HL-60 (cell line): ENCODE data around the gene ERLEC1.
A peak's percentile ranks its signal among the peaks of the same experiment; 100 is the strongest.

Experiments
- DNase-seq, 2 experiments: peaks; one replicate each; pipeline ENCODE4 v3.0.0-alpha.2; 2010 to 2020; ENCODE audit warnings: low read depth in 1 of 2, low spot score in 1 of 2
- H3K27ac ChIP-seq: fragments of 250-450 bp; sonication (Bioruptor Pico); replicated peaks from 2 replicates; pipeline ENCODE4 v1.5.1; 2020; ENCODE audit warnings: mild to moderate bottlenecking, moderate library complexity
- H3K27me3 ChIP-seq: fragments of 250-450 bp; sonication (Bioruptor Pico); 2 replicates; pipeline ENCODE4 v1.5.1; 2021; ENCODE audit warnings: mild to moderate bottlenecking, moderate library complexity; ENCODE audit not compliant: insufficient read depth, poor library complexity, severe bottlenecking
- H3K4me3 ChIP-seq: replicated peaks from 2 replicates; pipeline ENCODE4 v1.5.1; 2011; ENCODE audit warnings: mild to moderate bottlenecking, control low read depth, low read length; ENCODE audit not compliant: insufficient read depth
- GABPA ChIP-seq: IDR thresholded peaks from 2 replicates; pipeline ENCODE4 v1.6.1; 2012; ENCODE audit warnings: low read depth
- POLR2AphosphoS5 ChIP-seq: IDR thresholded peaks from 2 replicates; pipeline ENCODE4 v1.6.1; 2012; ENCODE audit warnings: low read depth
- SPI1 ChIP-seq: IDR thresholded peaks from 2 replicates; pipeline ENCODE4 v1.6.1; 2012; ENCODE audit warnings: low read depth, mild to moderate bottlenecking, borderline replicate concordance
- long read RNA-seq: library from polyadenylated mRNA; unstranded; transcript quantifications from one replicate; pipeline ENCODE4 v2.0.0, GENCODE V29; 2020
- TF ChIP-seq, protein P1 (sequence below): IDR thresholded peaks from 2 replicates; pipeline ENCODE4 v1.6.1; 2012; ENCODE audit warnings: low read depth; ENCODE audit not compliant: insufficient replicate concordance
- TF ChIP-seq, protein P2 (sequence below): IDR thresholded peaks from one replicate; pipeline ENCODE4 v1.5.1; 2011; ENCODE audit warnings: low read length, control low read depth, inconsistent platforms; ENCODE audit not compliant: insufficient read depth

ERLEC1 gene, protein sequence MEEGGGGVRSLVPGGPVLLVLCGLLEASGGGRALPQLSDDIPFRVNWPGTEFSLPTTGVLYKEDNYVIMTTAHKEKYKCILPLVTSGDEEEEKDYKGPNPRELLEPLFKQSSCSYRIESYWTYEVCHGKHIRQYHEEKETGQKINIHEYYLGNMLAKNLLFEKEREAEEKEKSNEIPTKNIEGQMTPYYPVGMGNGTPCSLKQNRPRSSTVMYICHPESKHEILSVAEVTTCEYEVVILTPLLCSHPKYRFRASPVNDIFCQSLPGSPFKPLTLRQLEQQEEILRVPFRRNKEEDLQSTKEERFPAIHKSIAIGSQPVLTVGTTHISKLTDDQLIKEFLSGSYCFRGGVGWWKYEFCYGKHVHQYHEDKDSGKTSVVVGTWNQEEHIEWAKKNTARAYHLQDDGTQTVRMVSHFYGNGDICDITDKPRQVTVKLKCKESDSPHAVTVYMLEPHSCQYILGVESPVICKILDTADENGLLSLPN
- long read RNA-seq, transcript ERLEC1-201 (14 exons, 2,433 nt): major isoform, 240 of 293 reads
- long read RNA-seq, transcript ERLEC1-202 (13 exons, 2,271 nt): minor isoform, 26 of 293 reads
- long read RNA-seq, partial matches to known transcripts: 12 of 293 reads
- long read RNA-seq, other reads (novel, unspliced or antisense): 15 of 293 reads

DNA sequence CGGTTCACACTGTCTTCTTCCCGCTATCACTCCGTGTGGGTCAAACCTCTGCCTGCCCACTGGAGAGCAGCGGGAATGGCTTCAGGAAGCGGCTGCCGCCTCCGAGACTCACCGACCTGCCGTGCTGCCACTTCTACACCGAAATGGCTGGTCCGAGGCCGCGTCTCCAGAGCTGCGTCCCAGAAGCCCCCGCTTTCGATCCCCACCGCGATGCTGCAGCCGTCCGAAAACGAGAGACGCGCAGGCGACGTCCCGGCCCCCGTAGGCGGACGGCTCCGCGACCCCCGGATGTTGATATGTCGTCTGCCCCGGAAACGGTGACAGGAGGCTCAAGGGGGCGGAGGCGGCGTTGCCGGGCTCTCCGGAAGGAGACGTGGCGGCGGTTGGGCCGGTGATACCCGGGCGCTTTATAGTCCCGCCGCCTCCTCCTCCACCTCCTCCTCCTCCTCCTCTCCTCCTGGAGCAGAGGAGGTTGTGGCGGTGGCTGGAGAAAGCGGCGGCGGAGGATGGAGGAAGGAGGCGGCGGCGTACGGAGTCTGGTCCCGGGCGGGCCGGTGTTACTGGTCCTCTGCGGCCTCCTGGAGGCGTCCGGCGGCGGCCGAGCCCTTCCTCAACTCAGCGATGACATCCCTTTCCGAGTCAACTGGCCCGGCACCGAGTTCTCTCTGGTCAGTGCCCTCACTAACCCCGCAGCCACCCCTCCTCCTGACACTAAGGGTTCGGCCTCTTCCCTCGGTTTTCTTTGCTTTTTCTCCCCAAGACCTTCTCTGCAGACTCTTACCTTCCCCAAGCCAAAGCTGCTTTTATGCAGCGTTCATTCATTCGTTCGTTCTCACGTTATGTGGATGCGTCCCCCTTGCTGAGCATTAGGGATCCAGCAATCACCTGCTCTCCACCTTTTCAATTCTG, at the start of gene ERLEC1, which contains the start of gene ASB3:
ERLEC1 (plus strand) TSS at position 340 of the 909 bp plus-strand sequence; CDS start at position 507, 167 bp downstream.
ASB3 (minus strand) TSS at position 249 of the 909 bp plus-strand sequence. CDS start 21,381 bp downstream, outside the sequence.
- H3K27me3 ChIP-seq: no peaks in the 10 kb centered on the region
- peak; percentile 93 for TF ChIP-seq GABPA
- peak; percentile 75 for TF ChIP-seq POLR2AphosphoS5
- TF ChIP-seq SPI1: no peak
- TF ChIP-seq, protein P1, sequence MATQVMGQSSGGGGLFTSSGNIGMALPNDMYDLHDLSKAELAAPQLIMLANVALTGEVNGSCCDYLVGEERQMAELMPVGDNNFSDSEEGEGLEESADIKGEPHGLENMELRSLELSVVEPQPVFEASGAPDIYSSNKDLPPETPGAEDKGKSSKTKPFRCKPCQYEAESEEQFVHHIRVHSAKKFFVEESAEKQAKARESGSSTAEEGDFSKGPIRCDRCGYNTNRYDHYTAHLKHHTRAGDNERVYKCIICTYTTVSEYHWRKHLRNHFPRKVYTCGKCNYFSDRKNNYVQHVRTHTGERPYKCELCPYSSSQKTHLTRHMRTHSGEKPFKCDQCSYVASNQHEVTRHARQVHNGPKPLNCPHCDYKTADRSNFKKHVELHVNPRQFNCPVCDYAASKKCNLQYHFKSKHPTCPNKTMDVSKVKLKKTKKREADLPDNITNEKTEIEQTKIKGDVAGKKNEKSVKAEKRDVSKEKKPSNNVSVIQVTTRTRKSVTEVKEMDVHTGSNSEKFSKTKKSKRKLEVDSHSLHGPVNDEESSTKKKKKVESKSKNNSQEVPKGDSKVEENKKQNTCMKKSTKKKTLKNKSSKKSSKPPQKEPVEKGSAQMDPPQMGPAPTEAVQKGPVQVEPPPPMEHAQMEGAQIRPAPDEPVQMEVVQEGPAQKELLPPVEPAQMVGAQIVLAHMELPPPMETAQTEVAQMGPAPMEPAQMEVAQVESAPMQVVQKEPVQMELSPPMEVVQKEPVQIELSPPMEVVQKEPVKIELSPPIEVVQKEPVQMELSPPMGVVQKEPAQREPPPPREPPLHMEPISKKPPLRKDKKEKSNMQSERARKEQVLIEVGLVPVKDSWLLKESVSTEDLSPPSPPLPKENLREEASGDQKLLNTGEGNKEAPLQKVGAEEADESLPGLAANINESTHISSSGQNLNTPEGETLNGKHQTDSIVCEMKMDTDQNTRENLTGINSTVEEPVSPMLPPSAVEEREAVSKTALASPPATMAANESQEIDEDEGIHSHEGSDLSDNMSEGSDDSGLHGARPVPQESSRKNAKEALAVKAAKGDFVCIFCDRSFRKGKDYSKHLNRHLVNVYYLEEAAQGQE: peak; percentile 49
- TF ChIP-seq, protein P2, sequence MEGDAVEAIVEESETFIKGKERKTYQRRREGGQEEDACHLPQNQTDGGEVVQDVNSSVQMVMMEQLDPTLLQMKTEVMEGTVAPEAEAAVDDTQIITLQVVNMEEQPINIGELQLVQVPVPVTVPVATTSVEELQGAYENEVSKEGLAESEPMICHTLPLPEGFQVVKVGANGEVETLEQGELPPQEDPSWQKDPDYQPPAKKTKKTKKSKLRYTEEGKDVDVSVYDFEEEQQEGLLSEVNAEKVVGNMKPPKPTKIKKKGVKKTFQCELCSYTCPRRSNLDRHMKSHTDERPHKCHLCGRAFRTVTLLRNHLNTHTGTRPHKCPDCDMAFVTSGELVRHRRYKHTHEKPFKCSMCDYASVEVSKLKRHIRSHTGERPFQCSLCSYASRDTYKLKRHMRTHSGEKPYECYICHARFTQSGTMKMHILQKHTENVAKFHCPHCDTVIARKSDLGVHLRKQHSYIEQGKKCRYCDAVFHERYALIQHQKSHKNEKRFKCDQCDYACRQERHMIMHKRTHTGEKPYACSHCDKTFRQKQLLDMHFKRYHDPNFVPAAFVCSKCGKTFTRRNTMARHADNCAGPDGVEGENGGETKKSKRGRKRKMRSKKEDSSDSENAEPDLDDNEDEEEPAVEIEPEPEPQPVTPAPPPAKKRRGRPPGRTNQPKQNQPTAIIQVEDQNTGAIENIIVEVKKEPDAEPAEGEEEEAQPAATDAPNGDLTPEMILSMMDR: no peak
- H3K4me3 ChIP-seq: peak within 1 kb of the TSS; percentile 78
- H3K27ac ChIP-seq: peak within 1 kb of the TSS; percentile 80
- DNase-seq: peak; percentile 50 to 90

DNA sequence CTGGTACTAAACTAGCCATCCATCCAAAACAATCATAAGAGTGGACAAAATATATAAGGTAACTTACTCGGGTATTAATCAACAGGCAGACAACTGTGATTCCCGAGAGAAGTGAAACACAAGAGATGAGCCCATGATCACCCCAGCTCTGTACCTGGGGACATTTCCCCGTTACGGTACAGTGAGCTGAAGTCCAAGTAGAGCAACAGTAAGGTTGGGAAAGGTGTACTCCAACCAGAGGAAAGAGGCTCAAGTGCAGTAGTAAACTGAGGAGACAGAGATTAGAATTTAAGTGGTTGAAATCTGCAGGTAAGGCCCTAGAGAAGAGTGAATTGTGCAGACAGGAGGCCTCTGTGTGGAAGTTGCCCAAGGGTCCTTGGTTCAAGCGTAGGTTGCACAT, 49.8 kb upstream of the ERLEC1 start:
- TF ChIP-seq, protein P2: no peak
- TF ChIP-seq GABPA (no peak), POLR2AphosphoS5 (no peak), SPI1 (no peak)
- TF ChIP-seq, protein P1: no peak
- Histone ChIP-seq H3K27ac (no peak overlapping the region), H3K4me3 (no peak overlapping the region), H3K27me3 (no peaks in the 10 kb centered on the region)
- DNase-seq: no peak

DNA sequence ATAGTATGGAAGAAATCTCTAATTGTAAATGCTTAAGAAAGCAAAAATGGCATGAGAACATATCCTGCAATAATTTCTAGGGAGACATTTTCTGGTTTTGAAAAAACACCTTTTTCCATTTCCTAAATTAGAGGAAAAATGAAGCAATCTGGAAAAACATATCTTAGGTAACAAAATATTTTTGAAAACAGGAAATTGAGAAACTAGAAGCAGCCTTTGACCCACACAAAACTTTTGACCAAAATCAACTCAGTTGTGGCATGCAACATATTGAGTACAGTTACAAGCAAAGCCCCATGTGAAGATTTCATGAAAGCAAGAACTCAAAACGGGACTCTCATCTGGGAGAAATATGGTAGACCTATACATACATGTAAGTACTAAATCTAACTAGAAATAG, 47.8 kb upstream of the ERLEC1 start:
- Histone ChIP-seq H3K27me3 (no peaks in the 10 kb centered on the region), H3K27ac (no peak overlapping the region), H3K4me3 (no peak overlapping the region)
- TF ChIP-seq, protein P2: no peak
- TF ChIP-seq GABPA (no peak), SPI1 (no peak), POLR2AphosphoS5 (no peak)
- TF ChIP-seq, protein P1: no peak
- peak in 1 of 2 experiments; percentile 3 for DNase-seq
